HG03442 (cell line): ENCODE results near the gene PRPH.
A peak's percentile ranks its signal among the peaks of the same experiment; 100 is the strongest.
"Not testable (repeated sequence)": the region's sequence is repeated elsewhere in the genome, so short reads cannot be mapped to it uniquely, and the experiment has no call there.

Experiments used
- ATAC-seq: cut with Tn5 transposase; IDR thresholded peaks from one replicate; pipeline ENCODE4 v1.9.1; 2021; ENCODE audit warnings: mild to moderate bottlenecking, moderate library complexity; ENCODE audit not compliant: unreplicated experiment

Gene PRPH

DNA sequence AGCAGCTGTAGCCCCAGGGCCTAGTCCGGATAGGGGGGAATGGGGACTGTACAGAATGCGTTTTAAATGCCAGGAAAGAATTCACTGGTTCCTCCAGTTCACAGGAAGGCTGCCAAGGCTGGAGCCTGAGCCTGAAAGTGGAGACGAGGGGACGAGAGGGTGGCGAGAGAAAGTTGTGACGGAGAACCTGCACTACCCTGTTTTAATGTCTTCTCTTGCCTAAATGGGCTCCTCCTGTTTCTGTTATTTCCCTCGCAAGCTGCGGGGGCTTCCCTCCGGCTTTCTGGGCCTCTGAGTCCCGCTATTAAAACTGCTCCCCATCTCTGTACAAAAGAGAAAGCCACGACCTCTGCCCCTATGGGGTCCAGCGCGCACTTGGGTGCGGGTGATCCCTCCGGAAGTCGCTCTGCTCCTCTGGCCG lies 37.5 kb downstream of the PRPH start:
- no peak for ATAC-seq

DNA sequence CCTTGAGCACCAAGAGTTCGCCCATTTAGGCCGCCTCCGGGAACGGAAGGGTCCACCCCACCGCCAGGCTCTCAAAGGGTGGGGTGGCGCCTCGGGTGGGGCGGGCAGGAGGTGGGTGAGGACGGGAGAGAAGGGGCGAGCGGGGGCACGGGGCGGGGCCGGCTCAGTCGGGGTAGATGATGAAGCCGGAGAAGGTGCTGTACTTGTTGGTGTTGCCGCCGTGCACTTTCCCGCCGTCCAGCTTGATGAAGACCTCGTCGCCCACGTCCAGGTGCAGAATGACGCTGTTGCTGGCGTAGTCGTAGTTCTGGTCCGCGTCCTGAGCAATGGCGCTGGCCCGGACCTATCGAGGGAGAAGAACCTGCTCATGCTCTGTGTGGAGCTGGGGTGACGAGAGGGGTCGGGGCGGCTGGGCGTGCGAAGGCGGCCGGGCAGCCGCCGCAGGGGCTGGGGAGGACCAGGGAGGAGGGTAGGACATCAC lies 38.0 kb downstream of the PRPH start:
- no peak for ATAC-seq

DNA sequence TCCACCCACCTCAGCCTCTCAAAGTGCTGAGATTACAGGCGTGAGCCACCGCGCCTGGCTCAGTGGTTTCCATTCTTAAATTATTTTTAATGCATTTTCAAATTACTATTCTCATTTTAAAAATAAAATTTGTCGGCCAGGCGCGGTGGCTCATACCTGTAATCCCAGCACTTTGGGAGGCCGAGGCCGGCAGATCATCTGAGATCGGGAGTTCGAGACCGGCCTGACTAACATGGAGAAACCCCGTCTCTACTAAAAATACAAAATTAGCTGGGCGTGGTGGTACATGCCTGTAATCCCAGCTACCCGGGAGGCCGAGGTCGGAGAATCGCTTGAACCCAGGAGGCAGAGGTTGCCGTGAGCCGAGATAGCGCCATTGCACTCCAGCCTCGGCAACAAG lies 38.8 kb downstream of the PRPH start:
- ATAC-seq: not testable (repeated sequence)

DNA sequence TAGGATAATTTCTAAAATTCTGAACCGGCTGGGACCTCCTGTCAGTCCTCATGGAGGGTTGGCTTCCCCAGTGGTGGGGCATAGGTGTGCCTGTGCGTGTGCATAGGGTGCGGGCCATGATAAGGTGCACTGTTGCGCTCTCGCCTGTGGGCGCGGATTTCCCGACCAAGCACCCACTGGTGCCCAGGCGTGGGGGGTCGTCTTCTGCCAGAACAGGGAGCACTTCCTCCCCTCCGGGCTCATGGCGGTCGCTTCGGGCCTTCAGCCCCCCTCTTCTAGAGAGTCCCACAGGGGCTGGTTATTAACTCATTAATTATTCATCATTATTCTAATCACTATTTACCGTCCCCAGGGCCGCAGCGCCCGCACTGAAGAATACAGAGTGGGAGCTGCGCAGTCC lies 39.3 kb downstream of the PRPH start:
- no peak for ATAC-seq

GRCh38 chr12:49334681-49335080 lies 39.7 kb downstream of the PRPH start:
- no peak for ATAC-seq

GRCh38 chr12:49335118-49335954 lies 40.4 kb downstream of the PRPH start:
- ATAC-seq: no peak

- ATAC-seq: no peak
Observed at GRCh38 chr12:49335955-49336644, 41.2 kb downstream of the PRPH start.

DNA sequence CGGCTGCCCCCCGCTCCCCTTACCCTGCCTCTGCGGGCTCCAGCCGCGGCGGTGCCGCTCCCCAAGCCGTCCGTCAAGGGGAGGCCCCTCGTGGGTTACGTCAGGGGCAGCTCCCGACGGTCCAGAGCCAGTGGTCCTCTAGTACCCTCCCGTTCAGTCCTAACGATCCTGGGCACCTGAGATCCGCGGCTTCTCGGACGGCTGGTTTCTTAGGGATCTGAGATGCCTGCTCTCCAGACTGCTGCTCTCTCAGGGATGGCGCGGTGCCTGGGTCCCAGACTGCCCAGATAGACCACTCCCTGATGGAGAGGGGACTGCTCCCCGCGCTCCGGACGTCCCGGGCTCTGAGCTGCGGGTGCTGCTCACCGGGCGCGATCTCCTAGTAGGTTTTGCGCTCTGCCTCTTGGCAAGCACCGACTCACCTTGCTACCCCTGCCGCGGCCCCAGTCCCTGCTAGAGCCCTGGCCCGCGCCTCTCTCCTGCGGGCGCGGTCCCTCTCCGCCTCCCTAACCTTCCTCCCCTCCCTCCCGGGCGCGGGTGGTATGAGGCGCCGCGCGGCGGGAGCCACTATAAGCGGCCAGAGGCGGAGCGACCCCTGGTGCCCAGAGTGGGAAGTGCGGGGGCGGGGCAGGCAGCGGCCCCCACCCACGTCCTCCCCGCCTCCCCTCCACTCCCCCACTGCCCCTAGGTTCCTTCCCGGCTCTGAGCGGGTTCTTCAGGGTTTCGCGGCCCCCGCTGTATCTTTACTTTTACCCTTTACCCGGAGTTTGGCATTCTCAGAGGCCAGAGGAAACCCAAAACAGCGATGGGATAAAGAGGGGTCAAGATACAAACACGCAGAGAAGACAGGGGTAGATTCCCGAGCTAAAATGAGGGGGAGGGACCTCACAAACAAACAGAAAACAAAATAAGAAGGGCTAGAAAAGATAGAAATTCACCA lies 42.0 kb downstream of the PRPH start, which contains the start of gene C1QL4:
TSS of gene C1QL4 (minus strand) at position 544 of the 940 bp plus-strand sequence. CDS start 711 bp downstream, outside the sequence.
- peak; percentile 61 for ATAC-seq

DNA sequence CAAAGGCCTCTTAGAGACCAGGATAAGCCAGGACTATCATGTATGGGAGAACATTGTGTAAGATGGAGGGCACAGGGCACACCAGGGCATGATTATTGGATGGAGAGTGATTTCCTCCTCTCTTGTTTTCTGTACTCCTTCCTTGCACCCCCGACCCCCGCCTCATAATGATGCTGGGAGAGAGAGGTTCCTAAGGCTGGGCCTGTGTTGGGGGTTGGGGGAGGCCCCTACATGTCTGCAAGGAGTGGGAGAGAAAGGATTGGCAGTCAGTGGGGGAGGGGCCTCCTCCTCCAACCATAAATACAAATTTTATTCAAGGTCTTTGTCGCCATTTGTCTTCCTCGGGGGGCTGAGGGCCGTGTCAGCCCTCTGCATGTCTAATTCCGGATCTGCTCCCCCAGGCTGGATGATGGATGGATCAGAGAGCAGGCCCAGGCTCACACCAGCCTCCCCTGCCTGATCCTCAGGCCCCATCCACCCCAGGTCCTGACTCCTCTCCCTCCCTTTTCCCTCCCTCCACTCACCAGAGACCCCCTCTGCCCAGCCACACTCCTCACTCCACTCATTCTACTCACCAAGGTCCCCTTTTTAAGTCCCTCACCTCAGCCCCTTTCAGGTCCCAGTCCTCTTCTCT lies 44.0 kb downstream of the PRPH start:
- no peak for ATAC-seq

DNA sequence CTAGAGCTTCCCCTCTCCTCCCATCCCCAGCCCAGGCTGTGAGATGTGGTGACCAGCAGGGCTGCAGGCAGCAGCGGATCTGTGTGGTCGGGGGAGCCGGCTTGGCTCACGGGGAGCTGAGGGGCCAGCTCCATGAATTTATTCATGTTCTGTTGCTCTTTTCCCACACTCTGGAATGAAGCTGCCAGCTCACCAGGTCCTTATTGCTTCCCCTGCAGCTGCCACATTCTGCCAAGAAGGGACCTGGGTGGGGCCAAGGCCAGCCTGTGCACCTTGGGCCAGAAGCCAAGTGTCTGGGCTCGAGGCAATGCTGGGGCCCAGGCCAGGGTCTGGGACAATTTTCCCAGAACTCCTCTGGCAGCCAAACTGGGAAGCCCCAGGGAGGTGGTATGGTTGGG lies 44.5 kb downstream of the PRPH start:
- ATAC-seq: no peak

GRCh38 chr12:49340095-49340870 lies 45.3 kb downstream of the PRPH start:
- ATAC-seq: no peak

DNA sequence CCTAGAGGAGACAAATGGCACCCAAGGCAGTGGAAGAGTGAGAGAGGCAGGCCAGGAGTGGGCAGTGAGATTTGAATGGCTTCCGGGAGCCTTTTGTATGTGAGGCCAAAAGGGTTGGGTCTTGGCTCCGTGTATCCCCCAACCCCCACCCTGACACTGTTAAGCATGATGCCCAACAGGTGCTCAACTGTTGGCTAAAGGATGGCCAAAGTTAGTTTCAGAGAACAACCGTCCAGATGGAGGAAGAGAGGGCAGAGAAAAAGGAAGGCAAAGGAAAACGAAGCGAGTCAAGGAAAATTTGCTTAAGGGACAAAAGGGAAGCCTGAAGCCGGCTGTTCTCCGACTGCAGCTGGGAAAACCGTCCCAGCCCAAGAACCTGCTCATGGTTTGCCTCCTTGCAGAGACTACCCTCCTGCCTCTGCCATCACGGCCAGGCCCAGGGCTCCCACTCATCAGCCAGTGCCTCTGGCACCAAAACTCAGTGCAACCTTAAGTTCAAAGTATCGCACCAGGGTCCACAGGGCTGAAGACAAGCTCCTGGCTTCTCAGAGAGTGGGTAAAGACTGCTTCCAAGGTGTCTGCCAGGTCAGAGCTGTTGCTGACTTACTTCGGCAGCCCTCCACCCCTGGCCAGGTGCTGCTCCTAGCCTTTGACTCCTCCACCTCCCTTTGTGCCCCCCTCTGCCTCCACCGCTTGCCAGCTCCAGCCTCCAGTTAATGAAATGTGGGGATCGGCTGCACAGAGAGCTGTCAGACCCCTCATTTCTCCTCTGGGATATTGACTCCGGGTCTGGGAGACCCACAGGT lies 46.2 kb downstream of the PRPH start:
- ATAC-seq: no peak

DNA sequence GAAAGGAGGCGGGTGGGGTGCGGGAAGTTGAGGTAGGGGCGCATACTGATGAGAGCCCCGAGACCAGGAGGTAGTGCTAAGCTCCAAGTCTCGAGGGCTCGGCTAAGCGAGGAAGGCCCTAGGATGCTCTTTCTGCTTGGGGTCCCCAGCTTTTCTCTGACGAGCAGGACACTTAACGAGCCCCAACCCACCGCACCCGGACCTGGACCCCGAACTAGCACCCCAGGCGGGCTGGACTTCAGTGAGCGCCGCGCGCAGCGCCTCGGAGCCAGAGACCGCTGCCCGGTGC lies 46.8 kb downstream of the PRPH start:
- no peak for ATAC-seq

DNA sequence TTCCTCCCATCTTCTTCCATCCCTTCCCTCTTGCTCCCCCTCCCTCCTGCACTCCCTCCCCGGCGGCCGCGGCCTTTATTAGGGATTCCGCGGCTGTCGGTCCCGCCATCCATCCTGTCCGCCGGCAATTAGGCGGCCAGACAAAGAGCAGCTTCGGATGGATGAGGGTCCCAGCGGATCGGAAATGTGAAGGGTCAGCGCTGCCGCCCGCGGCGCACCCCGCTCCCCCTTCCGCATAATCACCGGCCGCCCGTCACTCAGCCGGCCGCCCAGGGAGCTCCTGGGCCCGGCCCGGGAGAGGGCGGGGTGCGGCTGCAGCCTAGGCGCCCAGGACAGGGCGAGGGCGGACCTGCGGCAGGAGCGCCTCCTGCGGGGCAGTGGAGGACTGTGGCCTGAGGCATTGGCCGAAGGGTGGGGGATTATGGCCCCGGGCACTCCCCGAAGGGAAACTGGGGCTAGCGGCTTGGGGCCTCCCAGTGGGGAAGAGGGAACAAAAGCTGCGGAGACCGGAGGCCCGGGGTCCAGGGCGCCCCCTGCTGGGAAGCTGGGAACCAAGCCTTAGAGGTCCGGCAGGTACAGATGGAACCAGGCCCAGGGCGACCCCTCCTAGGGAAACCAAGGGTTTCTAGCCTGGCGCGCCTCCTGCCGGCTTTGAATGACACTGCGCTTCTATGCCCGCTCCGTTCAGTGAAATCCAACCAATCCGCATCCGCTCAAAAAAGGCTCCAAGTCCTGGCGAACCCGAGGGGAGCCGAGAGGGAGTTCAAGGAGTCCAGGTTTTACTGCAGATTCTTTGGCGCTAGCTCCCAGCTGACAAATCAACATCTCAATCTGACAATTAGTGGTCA lies 47.3 kb downstream of the PRPH start:
- ATAC-seq: peak; percentile 58

GRCh38 chr12:49342914-49343731 lies 48.2 kb downstream of the PRPH start:
- ATAC-seq: no peak

- no peak for ATAC-seq
Observed at GRCh38 chr12:49344486-49345050, 49.6 kb downstream of the PRPH start.
